Hepatocyte (in vitro differentiated cells): ENCODE measurements around the gene PRR5.

Experiments used
- CTCF ChIP-seq: fragments of 200-600 bp; sonication (generic); IDR thresholded peaks from 2 replicates; pipeline ENCODE4 v1.5.1; 2016; ENCODE audit warnings: antibody characterized with exemption, mild to moderate bottlenecking; ENCODE audit not compliant: poor library complexity
- EZH2 ChIP-seq: fragments of 200-600 bp; sonication (generic); IDR thresholded peaks from 2 replicates; pipeline ENCODE4 v1.6.1; 2016; ENCODE audit warnings: antibody characterized with exemption, mild to moderate bottlenecking, borderline replicate concordance
- EZH2phosphoT487 ChIP-seq: fragments of 200-600 bp; sonication (generic); IDR thresholded peaks from one replicate; pipeline ENCODE4 v1.6.1; 2018; ENCODE audit warnings: antibody characterized with exemption, mild to moderate bottlenecking, low read depth, moderate library complexity; ENCODE audit not compliant: unreplicated experiment, severe bottlenecking

DNA sequence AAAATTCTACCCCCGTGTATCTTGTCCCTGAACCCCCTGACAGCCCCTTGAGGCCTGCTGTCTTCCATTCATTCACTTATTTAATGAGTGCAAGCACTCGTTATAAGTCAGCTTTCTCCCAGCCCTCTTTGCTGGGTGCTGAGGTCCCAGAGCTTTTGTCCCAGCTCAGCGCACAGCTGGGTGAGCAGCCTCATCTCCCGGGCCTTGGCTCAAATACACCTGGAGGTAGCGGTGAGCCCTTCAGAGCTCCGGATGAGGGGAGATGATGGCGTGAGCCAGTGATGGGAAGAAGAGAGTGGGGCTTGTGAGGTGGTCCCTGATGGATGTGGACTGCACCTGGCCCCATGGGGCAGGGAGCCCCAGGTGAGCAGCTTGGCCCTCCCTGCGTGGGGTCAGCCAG, 32.3 kb downstream of the PRR5 start:
- TF ChIP-seq EZH2phosphoT487 = no peak
- no peak for TF ChIP-seq EZH2
- TF ChIP-seq CTCF = no peak
